K562 (cell line): ENCODE data around the gene TYW1B. TPM values are rescaled to one million over a fixed set of nuclear protein-coding genes. Genes with fewer than 3 reads are reported as not detected.
"Not testable (repeated sequence)": the region's sequence is repeated elsewhere in the genome, so short reads cannot be mapped to it uniquely, and the experiment has no call there.

ENCODE experiments used
- CTCF ChIP-seq, 3 experiments: IDR thresholded peaks in 2 of 3; conservative IDR thresholded peaks in 1 of 3; 2 replicates each; pipeline ENCODE4 v1.5.1; 2011 to 2012; ENCODE audit warnings: low read length in 3 of 3, mild to moderate bottlenecking in 3 of 3, control low read depth in 2 of 3, improper control_type of control experiment in 1 of 3, inconsistent platforms in 1 of 3, low read depth in 1 of 3, mixed read lengths in 1 of 3, moderate library complexity in 1 of 3; ENCODE audit not compliant: insufficient read depth in 2 of 3
- DEAF1 ChIP-seq: fragments of 450-650 bp; formaldehyde crosslinking; IDR thresholded peaks from 2 replicates; pipeline ENCODE4 v1.4.0; 2020; ENCODE audit warnings: mild to moderate bottlenecking, moderate library complexity
- MAX ChIP-seq: sonication (generic); formaldehyde crosslinking; IDR thresholded peaks from 2 replicates; pipeline ENCODE4 v1.9.0; 2022; ENCODE audit warnings: mild to moderate bottlenecking, missing genetic modification reagents
- MNT ChIP-seq, 2 experiments: fragments of 450-650 bp; conservative IDR thresholded peaks; 2 replicates each; pipeline ENCODE4 v1.6.1; 2017; ENCODE audit warnings: mild to moderate bottlenecking in 2 of 2, moderate library complexity in 2 of 2
- MTA3 ChIP-seq: fragments of 450-650 bp; formaldehyde crosslinking; IDR thresholded peaks from 2 replicates; pipeline ENCODE4 v1.6.1; 2017; ENCODE audit warnings: mild to moderate bottlenecking, borderline replicate concordance
- NFRKB ChIP-seq: fragments of 450-650 bp; IDR thresholded peaks from 2 replicates; pipeline ENCODE4 v1.6.1; 2016; ENCODE audit warnings: low read depth
- PRDM10 ChIP-seq: fragments of 450-650 bp; IDR thresholded peaks from 2 replicates; pipeline ENCODE4 v1.6.1; 2018; ENCODE audit not compliant: partially characterized antibody
- SIN3A ChIP-seq, 2 experiments: fragments of 150-350 bp in 1 of 2; IDR thresholded peaks; 2 replicates each; pipeline ENCODE4 v1.6.1; 2011 to 2016; ENCODE audit warnings: borderline replicate concordance in 2 of 2, low read depth in 2 of 2, low read length in 2 of 2, mild to moderate bottlenecking in 2 of 2, moderate library complexity in 2 of 2; ENCODE audit not compliant: control insufficient read depth in 1 of 2
- SOX6 ChIP-seq: fragments of 450-650 bp; IDR thresholded peaks from 2 replicates; pipeline ENCODE4 v1.6.1; 2014; ENCODE audit warnings: mild to moderate bottlenecking
- SUPT5H ChIP-seq: fragments of 450-650 bp; IDR thresholded peaks from 2 replicates; pipeline ENCODE4 v1.6.1; 2016
- TGIF2 ChIP-seq: sonication (generic); formaldehyde crosslinking; IDR thresholded peaks from 2 replicates; pipeline ENCODE4 v1.8.1; 2022; ENCODE audit warnings: mild to moderate bottlenecking, missing genetic modification reagents, moderate library complexity
- THRAP3 ChIP-seq: fragments of 450-650 bp; IDR thresholded peaks from 2 replicates; pipeline ENCODE4 v1.6.1; 2016; ENCODE audit warnings: mild to moderate bottlenecking, inconsistent platforms, borderline replicate concordance
- TOE1 ChIP-seq, 2 experiments: fragments of 450-650 bp in 1 of 2; sonication (generic) in 1 of 2; formaldehyde crosslinking in 1 of 2; IDR thresholded peaks; 2 replicates each; pipeline versions ENCODE4 v1.7.1 to v1.8.0; 2016 to 2022; ENCODE audit warnings: borderline replicate concordance in 2 of 2, mild to moderate bottlenecking in 2 of 2, antibody characterized with exemption in 1 of 2, inconsistent platforms in 1 of 2, low read depth in 1 of 2, missing genetic modification reagents in 1 of 2, moderate library complexity in 1 of 2
- ZFX ChIP-seq: sonication (generic); formaldehyde crosslinking; IDR thresholded peaks from 2 replicates; pipeline ENCODE4 v1.8.0; 2022; ENCODE audit warnings: mild to moderate bottlenecking, missing genetic modification reagents, moderate library complexity
- ZNF133 ChIP-seq: fragments of 250-450 bp; sonication (Bioruptor Pico); IDR thresholded peaks from 2 replicates; pipeline ENCODE4 v1.4.0; 2020; ENCODE audit warnings: mild to moderate bottlenecking
- polyA plus RNA-seq, 8 experiments: library from polyadenylated mRNA; depleted of rRNA in 4 of 8; stranded (reverse) in 5 of 8; unstranded in 3 of 8; fragments of >200 nt; fragmentation: Nextera tagmentation in 2 of 8; fragmentation: Illumina TruSeq in 1 of 8; extraction: Ambion mirVana in 2 of 8; extraction: Trizol in 1 of 8; gene quantifications; 2 replicates each; pipeline versions ENCODE4 v1.2.1 to v1.2.3, GENCODE V29; 2011 to 2014; ENCODE audit warnings: inconsistent platforms in 1 of 8, missing spikeins in 1 of 8
- total RNA-seq, 7 experiments: library from RNA; depleted of rRNA in 6 of 7; stranded (reverse); fragments of >200 nt in 6 of 7; fragmentation: Illumina TruSeq in 2 of 7; extraction: Trizol in 2 of 7; gene quantifications; 2 replicates each; pipeline versions ENCODE4 v1.2.1 to v1.2.3, GENCODE V29; 2011 to 2021; ENCODE audit warnings: low replicate concordance in 1 of 7

Gene TYW1B
- total and polyA plus RNA-seq, 9 of the 15 experiments (the other 6 are each of a cell fraction or from before 2014, with no cell fraction given), result 5.8 to 14.7 (median 9.8) TPM

- TF ChIP-seq DEAF1 (CRISPR knock-in tag), result 0 out of 2 replicates have a peak, but pooled peaks have one; percentile 12
- TF ChIP-seq ZFX (CRISPR knock-in tag), result peak; percentile 93
- TF ChIP-seq SOX6, result 0 out of 2 replicates have a peak, but pooled peaks have one; percentile 8
- 0 out of 2 replicates have a peak, but pooled peaks have one; percentile 44 for TF ChIP-seq NFRKB
- TF ChIP-seq MNT (conservative IDR thresholded peaks at IDR 0.05), result peak in 1 of 2 experiments; percentile 56; a peak in 3 of 4 replicates
- peak; percentile 23; the same call in 1 of the 2 replicates for TF ChIP-seq THRAP3
- TF ChIP-seq MTA3, result peak; percentile 14; the same call in 1 of the 2 replicates
- peak; percentile 87 for TF ChIP-seq PRDM10
- peak; percentile 35; the same call in 1 of the 2 replicates for TF ChIP-seq SUPT5H
- TF ChIP-seq CTCF (IDR thresholded peaks at IDR 0.05 in 2 of 3, conservative IDR thresholded peaks at IDR 0.05 in 1 of 3; ENCODE audit: insufficient read depth in 2 of 3, low read depth in 1 of 3, low read length in 3 of 3), result peak; percentile 41 to 50 (median 47); a peak in 4 of 6 replicates
- TF ChIP-seq TOE1 (IDR thresholded peaks at IDR 0.05; ENCODE audit: borderline replicate concordance), result peak; percentile 43; the same call in 1 of the 2 replicates
- TF ChIP-seq TOE1 (CRISPR knock-in tag; IDR thresholded peaks at IDR 0.05; ENCODE audit: borderline replicate concordance, low read depth), result not testable (repeated sequence)
- TF ChIP-seq TGIF2 (CRISPR knock-in tag), result peak; percentile 78
- TF ChIP-seq MAX (CRISPR knock-in tag), result peak; percentile 31
- 0 out of 2 replicates have a peak, but pooled peaks have one; percentile 15 for TF ChIP-seq ZNF133 (CRISPR knock-in tag)
- 0 out of 4 replicates have a peak, but pooled peaks of 1 of the 2 experiments have one; percentile 41 for TF ChIP-seq SIN3A (IDR thresholded peaks at IDR 0.05; ENCODE audit: borderline replicate concordance in 2 of 2, control insufficient read depth in 1 of 2, low read depth in 2 of 2, low read length in 2 of 2)
Measured at GRCh38 chr7:72829687-72830354, 1.8 kb upstream of the TYW1B start (continued).
